ENCODE measurements around the gene NYNRIN. TPM values are rescaled to one million over a fixed set of nuclear protein-coding genes. Genes with fewer than 3 reads are reported as not detected.
A peak's percentile ranks its signal among the peaks of the same experiment; 100 is the strongest.

The NYNRIN gene
- total RNA-seq, 1 donor from 2014 or later = 40.0 TPM

DNA sequence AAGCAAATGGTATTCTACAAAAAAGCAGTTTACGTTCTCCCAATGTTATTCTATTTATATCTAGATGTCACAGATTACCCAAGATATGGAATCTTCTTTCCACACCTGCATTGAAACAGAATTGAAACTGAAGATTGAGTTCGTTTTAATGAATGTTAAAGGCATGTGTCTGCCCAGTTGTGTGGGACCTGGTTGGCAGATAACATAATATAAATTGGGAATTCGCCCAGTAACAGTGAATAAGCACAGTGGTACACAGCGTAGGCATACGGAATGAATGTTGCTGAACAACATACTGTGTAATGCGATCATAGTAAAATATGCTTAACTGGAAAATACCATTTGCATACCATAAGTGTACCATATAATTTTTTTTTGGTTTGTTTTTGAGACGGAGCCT is 35.2 kb downstream of the NYNRIN start:
- peaks cover 25% of the 10 kb centered on the region for H3K4me1 Mint-ChIP-seq (ENCODE audit: low read depth)
- H3K27me3 Mint-ChIP-seq = no peaks in the 10 kb centered on the region

DNA sequence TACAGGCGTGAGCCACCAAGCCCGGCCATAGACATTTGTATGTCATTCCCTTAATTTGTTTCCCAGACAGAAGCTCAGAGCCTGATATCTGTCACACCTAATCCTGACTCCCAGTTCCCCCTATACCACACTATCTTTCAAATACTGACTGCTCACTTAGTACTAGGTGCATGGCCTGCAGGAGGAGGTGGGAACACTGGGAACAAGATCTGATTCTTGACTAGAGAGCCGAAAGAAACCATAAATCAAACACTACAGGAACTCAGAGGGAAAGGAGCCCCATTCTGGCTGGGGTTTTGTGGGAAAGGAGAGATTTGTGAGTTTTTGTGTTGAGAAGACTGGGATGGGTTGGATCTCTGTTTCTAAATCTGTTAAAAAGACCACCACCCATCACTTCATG is 35.9 kb downstream of the NYNRIN start:
- no peaks in the 10 kb centered on the region for H3K9me3 Mint-ChIP-seq (ENCODE audit: low read depth)

More for the DNA sequence above, 35.2 kb downstream of the NYNRIN start:
- H3K36me3 Mint-ChIP-seq (ENCODE audit: insufficient read depth) = peaks cover 18% of the 10 kb centered on the region
- no peak overlapping the region for H3K4me3 Mint-ChIP-seq (ENCODE audit: low read depth)
- DNase-seq (ENCODE audit: low spot score, unreplicated experiment) = no peak
- H3K9me3 Mint-ChIP-seq (ENCODE audit: low read depth) = no peaks in the 10 kb centered on the region
- TF ChIP-seq, protein P1, sequence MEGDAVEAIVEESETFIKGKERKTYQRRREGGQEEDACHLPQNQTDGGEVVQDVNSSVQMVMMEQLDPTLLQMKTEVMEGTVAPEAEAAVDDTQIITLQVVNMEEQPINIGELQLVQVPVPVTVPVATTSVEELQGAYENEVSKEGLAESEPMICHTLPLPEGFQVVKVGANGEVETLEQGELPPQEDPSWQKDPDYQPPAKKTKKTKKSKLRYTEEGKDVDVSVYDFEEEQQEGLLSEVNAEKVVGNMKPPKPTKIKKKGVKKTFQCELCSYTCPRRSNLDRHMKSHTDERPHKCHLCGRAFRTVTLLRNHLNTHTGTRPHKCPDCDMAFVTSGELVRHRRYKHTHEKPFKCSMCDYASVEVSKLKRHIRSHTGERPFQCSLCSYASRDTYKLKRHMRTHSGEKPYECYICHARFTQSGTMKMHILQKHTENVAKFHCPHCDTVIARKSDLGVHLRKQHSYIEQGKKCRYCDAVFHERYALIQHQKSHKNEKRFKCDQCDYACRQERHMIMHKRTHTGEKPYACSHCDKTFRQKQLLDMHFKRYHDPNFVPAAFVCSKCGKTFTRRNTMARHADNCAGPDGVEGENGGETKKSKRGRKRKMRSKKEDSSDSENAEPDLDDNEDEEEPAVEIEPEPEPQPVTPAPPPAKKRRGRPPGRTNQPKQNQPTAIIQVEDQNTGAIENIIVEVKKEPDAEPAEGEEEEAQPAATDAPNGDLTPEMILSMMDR (IDR thresholded peaks at IDR 0.05; ENCODE audit: unreplicated experiment) = no peak
- no peak overlapping the region for H3K27ac Mint-ChIP-seq

DNA sequence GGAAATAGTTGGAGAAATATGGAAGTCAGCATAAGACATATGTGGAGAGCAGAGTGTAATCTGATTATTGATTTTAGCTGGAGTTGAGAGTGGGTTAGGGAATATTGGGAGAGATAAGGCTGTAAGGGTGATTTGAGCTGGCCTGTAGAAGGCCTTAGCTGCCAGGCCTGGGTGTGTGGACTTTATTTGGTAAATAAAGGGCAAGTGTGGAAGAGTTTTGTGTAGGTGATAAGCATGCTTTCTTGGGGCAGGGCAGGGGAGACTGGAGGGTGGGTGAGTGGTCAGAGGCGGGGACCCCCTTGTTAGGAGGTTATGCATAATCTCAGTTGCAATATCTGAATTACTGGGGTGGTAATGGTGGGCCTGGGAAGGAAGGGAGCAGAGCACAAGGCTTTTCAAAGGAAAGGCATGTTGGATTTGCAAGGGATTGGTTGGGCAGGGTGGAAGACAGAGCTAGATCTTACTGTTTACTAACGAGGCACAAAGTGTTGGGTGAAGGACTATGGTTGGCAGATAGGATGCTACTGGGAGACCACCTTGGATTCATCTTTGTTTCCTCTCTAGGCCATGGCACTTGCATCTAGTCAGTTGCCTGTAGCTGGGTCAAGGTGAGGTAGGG is 36.5 kb downstream of the NYNRIN start:
- Mint-ChIP-seq H3K4me3 (ENCODE audit: low read depth) (no peak overlapping the region), H3K27me3 (no peaks in the 10 kb centered on the region), H3K36me3 (ENCODE audit: insufficient read depth) (peaks cover 18% of the 10 kb centered on the region), H3K9me3 (ENCODE audit: low read depth) (no peaks in the 10 kb centered on the region), H3K4me1 (ENCODE audit: low read depth) (peaks cover 23% of the 10 kb centered on the region), H3K27ac (no peak overlapping the region)
- DNase-seq (ENCODE audit: low spot score, unreplicated experiment) = no peak
- TF ChIP-seq, protein P1 (IDR thresholded peaks at IDR 0.05; ENCODE audit: unreplicated experiment) = no peak

More for the DNA sequence above, 35.9 kb downstream of the NYNRIN start:
- H3K27me3 Mint-ChIP-seq = no peaks in the 10 kb centered on the region
- no peak overlapping the region for H3K4me3 Mint-ChIP-seq (ENCODE audit: low read depth)
- peak overlapping the region; percentile 9 for H3K27ac Mint-ChIP-seq
- DNase-seq (ENCODE audit: low spot score, unreplicated experiment) = no peak
- TF ChIP-seq, protein P1 (IDR thresholded peaks at IDR 0.05; ENCODE audit: unreplicated experiment) = no peak
- H3K4me1 Mint-ChIP-seq (ENCODE audit: low read depth) = peaks cover 23% of the 10 kb centered on the region
- peaks cover 18% of the 10 kb centered on the region for H3K36me3 Mint-ChIP-seq (ENCODE audit: insufficient read depth)

DNA sequence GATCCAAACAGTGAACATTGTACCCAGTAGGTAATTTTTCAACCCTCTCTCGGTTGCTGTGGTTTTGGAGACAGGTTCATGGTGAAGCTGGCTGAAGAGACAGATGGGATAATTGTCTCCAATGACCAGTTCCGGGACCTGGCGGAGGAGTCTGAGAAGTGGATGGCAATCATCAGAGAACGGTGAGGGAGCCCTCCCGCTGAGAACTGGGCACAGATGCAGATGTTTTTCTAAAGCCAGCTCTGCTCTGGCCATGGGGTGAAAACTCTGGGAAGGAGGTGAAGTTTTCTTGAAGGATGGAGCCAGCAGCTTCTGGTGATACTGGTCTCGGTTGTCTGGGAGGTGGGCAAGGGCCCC is 37.2 kb downstream of the NYNRIN start:
- H3K27me3 Mint-ChIP-seq = no peaks in the 10 kb centered on the region
- no peak overlapping the region for H3K27ac Mint-ChIP-seq
- H3K4me3 Mint-ChIP-seq (ENCODE audit: low read depth) = no peak overlapping the region
- DNase-seq (ENCODE audit: low spot score, unreplicated experiment) = no peak
- H3K4me1 Mint-ChIP-seq (ENCODE audit: low read depth) = peaks cover 23% of the 10 kb centered on the region
- peaks cover 20% of the 10 kb centered on the region for H3K36me3 Mint-ChIP-seq (ENCODE audit: insufficient read depth)
- TF ChIP-seq, protein P1 (IDR thresholded peaks at IDR 0.05; ENCODE audit: unreplicated experiment) = no peak
- H3K9me3 Mint-ChIP-seq (ENCODE audit: low read depth) = no peaks in the 10 kb centered on the region

DNA sequence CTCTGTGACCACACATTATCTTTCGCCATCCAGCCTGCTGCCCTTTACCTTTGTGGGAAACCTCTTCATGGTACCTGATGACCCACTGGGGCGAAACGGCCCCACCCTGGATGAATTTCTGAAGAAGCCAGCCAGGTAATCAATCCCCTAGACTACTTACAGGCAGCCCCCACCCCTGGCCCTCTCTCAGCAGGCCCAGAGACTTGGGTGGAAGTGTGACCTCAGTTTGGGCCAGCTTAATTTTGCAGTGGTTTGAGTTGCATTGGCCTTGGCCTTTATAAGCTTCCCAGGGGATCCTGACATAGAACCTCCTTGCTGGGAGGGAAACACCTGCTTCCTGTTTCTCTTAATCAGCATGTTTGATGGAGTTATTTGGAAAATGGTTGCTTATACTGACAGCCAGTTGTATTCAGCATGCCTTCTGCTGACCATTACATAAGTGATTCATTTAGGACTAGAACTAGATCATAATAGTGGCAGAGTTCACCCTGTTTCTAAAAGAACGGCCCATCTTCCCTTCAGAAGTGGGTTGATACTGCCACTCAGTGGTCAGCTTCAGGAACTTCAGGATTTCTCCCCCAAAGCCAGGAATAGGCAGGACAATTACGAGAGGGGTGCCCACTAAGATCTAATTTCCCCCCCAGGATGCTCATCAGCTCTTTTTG is 37.7 kb downstream of the NYNRIN start:
- TF ChIP-seq, protein P1 (IDR thresholded peaks at IDR 0.05; ENCODE audit: unreplicated experiment) = peak; percentile 72
- no peak for DNase-seq (ENCODE audit: low spot score, unreplicated experiment)
- no peaks in the 10 kb centered on the region for H3K9me3 Mint-ChIP-seq (ENCODE audit: low read depth)
- H3K4me3 Mint-ChIP-seq (ENCODE audit: low read depth) = no peak overlapping the region
- H3K27me3 Mint-ChIP-seq = no peaks in the 10 kb centered on the region
- peaks cover 20% of the 10 kb centered on the region for H3K4me1 Mint-ChIP-seq (ENCODE audit: low read depth)
- H3K36me3 Mint-ChIP-seq (ENCODE audit: insufficient read depth) = peaks cover 20% of the 10 kb centered on the region
- no peak overlapping the region for H3K27ac Mint-ChIP-seq
